Osteocyte (in vitro differentiated cells): ENCODE measurements around the gene ARHGAP31. TPM values are rescaled to one million over a fixed set of nuclear protein-coding genes. Genes with fewer than 3 reads are reported as not detected.
A peak's percentile ranks its signal among the peaks of the same experiment; 100 is the strongest.

Experiments
- DNase-seq: peaks from one replicate; pipeline ENCODE4 v3.0.0; 2021; ENCODE audit warnings: mixed read lengths; ENCODE audit not compliant: unreplicated experiment; ENCODE audit errors: extremely low spot score
- H3K27ac Mint-ChIP-seq: one replicate; pipeline ENCODE4 v1.8.0; 2021; ENCODE audit warnings: mild to moderate bottlenecking, mixed read lengths; ENCODE audit not compliant: unreplicated experiment
- H3K27me3 Mint-ChIP-seq: one replicate; pipeline ENCODE4 v1.8.0; 2021; ENCODE audit warnings: mixed read lengths; ENCODE audit not compliant: unreplicated experiment
- H3K36me3 Mint-ChIP-seq: one replicate; pipeline ENCODE4 v1.8.0; 2021; ENCODE audit warnings: mixed read lengths; ENCODE audit not compliant: unreplicated experiment
- H3K4me1 Mint-ChIP-seq: one replicate; pipeline ENCODE4 v1.8.0; 2021; ENCODE audit warnings: mixed read lengths; ENCODE audit not compliant: unreplicated experiment
- H3K4me3 Mint-ChIP-seq: one replicate; pipeline ENCODE4 v1.8.0; 2021; ENCODE audit warnings: mild to moderate bottlenecking, moderate library complexity, mixed read lengths; ENCODE audit not compliant: unreplicated experiment
- H3K9me3 Mint-ChIP-seq: one replicate; pipeline ENCODE4 v1.8.0; 2021; ENCODE audit warnings: mixed read lengths; ENCODE audit not compliant: unreplicated experiment
- total RNA-seq: library from RNA; stranded (reverse); gene quantifications from 2 replicates; pipeline ENCODE4 v1.2.1, GENCODE V29; 2021
- TF ChIP-seq, protein P1 (sequence below): fragments of 200-600 bp; sonication (generic); IDR thresholded peaks from 2 replicates; pipeline ENCODE4 v1.5.0; 2021; ENCODE audit warnings: antibody characterized with exemption, mild to moderate bottlenecking, moderate library complexity

The ARHGAP31 gene
- total RNA-seq, 1 donor from 2014 or later, result 49.7 TPM

DNA sequence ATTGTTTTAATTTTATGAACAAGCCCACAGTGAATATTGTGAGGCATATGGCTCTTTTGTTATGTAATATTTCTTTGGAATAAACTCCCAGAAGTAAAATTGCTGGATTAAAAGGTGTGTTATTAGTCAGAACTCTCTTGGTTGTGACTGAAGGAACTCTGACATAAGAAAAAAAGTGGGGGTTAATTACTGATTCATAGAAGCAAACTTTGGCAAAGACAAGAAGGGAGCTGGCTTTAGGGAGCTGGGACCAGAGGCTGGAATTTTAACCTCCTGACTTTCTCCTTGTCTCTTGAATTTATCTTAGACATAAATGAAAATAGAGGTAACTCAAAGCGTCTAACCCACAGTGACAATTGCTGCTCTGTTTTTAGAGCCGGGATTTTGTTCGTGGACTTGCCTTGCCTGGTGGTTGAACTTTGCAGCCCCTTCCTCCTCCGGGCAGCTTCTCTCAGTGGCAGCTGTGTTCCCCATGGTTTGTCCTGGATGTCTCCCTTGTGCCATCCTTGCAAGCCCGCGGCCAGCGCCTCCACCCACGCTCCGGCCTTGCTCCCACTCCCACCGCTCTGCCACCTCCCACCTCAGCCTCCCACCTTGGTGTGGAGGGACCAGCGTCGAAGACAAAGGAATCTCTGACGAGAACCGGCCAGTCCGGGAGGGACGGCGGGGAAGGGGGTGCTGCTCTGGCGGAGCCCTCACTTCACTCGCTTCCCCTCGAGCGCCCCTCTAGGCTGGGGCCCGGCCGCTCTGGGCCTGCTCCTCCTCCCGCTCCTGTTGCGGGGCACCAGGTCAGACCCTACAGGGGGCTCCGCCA is 28.0 kb downstream of the ARHGAP31 start:
- no peaks in the 10 kb centered on the region for H3K9me3 Mint-ChIP-seq
- H3K36me3 Mint-ChIP-seq, result peaks cover 2% of the 10 kb centered on the region
- no peak for DNase-seq
- H3K4me1 Mint-ChIP-seq, result peaks cover 45% of the 10 kb centered on the region
- TF ChIP-seq, protein P1, sequence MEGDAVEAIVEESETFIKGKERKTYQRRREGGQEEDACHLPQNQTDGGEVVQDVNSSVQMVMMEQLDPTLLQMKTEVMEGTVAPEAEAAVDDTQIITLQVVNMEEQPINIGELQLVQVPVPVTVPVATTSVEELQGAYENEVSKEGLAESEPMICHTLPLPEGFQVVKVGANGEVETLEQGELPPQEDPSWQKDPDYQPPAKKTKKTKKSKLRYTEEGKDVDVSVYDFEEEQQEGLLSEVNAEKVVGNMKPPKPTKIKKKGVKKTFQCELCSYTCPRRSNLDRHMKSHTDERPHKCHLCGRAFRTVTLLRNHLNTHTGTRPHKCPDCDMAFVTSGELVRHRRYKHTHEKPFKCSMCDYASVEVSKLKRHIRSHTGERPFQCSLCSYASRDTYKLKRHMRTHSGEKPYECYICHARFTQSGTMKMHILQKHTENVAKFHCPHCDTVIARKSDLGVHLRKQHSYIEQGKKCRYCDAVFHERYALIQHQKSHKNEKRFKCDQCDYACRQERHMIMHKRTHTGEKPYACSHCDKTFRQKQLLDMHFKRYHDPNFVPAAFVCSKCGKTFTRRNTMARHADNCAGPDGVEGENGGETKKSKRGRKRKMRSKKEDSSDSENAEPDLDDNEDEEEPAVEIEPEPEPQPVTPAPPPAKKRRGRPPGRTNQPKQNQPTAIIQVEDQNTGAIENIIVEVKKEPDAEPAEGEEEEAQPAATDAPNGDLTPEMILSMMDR, result no peak
- peak overlapping the region; percentile 83 for H3K4me3 Mint-ChIP-seq
- no peaks in the 10 kb centered on the region for H3K27me3 Mint-ChIP-seq
- H3K27ac Mint-ChIP-seq, result peak overlapping the region; percentile 95

GRCh38 chr3:119322835-119323722 is 28.9 kb downstream of the ARHGAP31 start:
- Mint-ChIP-seq H3K4me3 (peak overlapping the region; percentile 83), H3K36me3 (peaks cover 2% of the 10 kb centered on the region), H3K27ac (peak overlapping the region; percentile 95), H3K4me1 (peaks cover 38% of the 10 kb centered on the region), H3K9me3 (no peaks in the 10 kb centered on the region), H3K27me3 (no peaks in the 10 kb centered on the region)
- peak; percentile 90 for DNase-seq
- TF ChIP-seq, protein P1, result peak; percentile 36

- H3K36me3 Mint-ChIP-seq, result peaks cover 3% of the 10 kb centered on the region
- no peaks in the 10 kb centered on the region for H3K27me3 Mint-ChIP-seq
- no peaks in the 10 kb centered on the region for H3K9me3 Mint-ChIP-seq
- peak overlapping the region; percentile 91 for H3K27ac Mint-ChIP-seq
- TF ChIP-seq, protein P1, result no peak
- H3K4me3 Mint-ChIP-seq, result peak overlapping the region; percentile 73
- no peak for DNase-seq
- peaks cover 32% of the 10 kb centered on the region for H3K4me1 Mint-ChIP-seq
Observed at GRCh38 chr3:119323723-119324085, 29.5 kb downstream of the ARHGAP31 start.

DNA sequence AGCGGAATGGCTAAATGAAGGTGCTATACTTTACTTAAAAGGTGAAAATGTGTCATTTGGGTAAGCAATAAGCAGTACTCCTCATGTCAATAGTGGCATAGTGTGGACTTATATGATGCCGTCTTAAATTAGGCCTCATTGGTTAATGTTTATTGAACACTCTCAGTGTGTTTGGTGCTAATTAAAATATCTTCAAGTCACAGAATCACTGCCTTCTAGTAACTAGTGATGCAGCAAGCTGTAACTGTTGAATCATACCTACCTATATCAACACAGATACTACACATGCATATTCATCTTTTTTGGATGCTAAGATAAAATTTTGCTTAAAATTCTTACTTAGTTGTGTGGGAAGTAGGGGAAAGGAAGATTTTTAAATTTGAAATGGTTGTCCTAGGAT is 30.7 kb downstream of the ARHGAP31 start:
- no peak for DNase-seq
- peaks cover 9% of the 10 kb centered on the region for H3K36me3 Mint-ChIP-seq
- H3K27ac Mint-ChIP-seq, result no peak overlapping the region
- H3K4me3 Mint-ChIP-seq, result no peak overlapping the region
- no peaks in the 10 kb centered on the region for H3K9me3 Mint-ChIP-seq
- TF ChIP-seq, protein P1, result no peak
- no peaks in the 10 kb centered on the region for H3K27me3 Mint-ChIP-seq
- H3K4me1 Mint-ChIP-seq, result peaks cover 21% of the 10 kb centered on the region

GRCh38 chr3:119326976-119327375 is 32.8 kb downstream of the ARHGAP31 start:
- DNase-seq, result no peak
- H3K4me1 Mint-ChIP-seq, result peaks cover 11% of the 10 kb centered on the region
- H3K36me3 Mint-ChIP-seq, result peaks cover 10% of the 10 kb centered on the region
- no peaks in the 10 kb centered on the region for H3K27me3 Mint-ChIP-seq
- no peak overlapping the region for H3K4me3 Mint-ChIP-seq
- no peak overlapping the region for H3K27ac Mint-ChIP-seq
- no peaks in the 10 kb centered on the region for H3K9me3 Mint-ChIP-seq
- TF ChIP-seq, protein P1, result no peak
